Activated naive CD8-positive, alpha-beta T cell (primary cell): Measurements from ENCODE around the gene HOXA9.
A peak's percentile ranks its signal among the peaks of the same experiment; 100 is the strongest.

Experiments
- H3K27ac Mint-ChIP-seq: one replicate; pipeline ENCODE4 v1.8.0; 2021; ENCODE audit warnings: mixed read lengths
- H3K27me3 Mint-ChIP-seq: one replicate; pipeline ENCODE4 v1.8.0; 2021; ENCODE audit warnings: mixed read lengths
- H3K36me3 Mint-ChIP-seq: one replicate; pipeline ENCODE4 v1.8.0; 2021; ENCODE audit warnings: mixed read lengths
- H3K4me1 Mint-ChIP-seq: one replicate; pipeline ENCODE4 v1.8.0; 2021; ENCODE audit warnings: low read depth, mixed read lengths
- H3K4me3 Mint-ChIP-seq: one replicate; pipeline ENCODE4 v1.8.0; 2021; ENCODE audit warnings: mild to moderate bottlenecking, mixed read lengths
- H3K9me3 Mint-ChIP-seq: one replicate; pipeline ENCODE4 v1.8.0; 2021; ENCODE audit warnings: low read depth, mixed read lengths

The HOXA9 gene

GRCh38 chr7:27203964-27204594, 38.7 kb upstream of the HOXA9 start:
- H3K27ac Mint-ChIP-seq = no peak overlapping the region
- peaks cover 38% of the 10 kb centered on the region for H3K4me1 Mint-ChIP-seq
- peaks cover 61% of the 10 kb centered on the region for H3K27me3 Mint-ChIP-seq
- no peaks in the 10 kb centered on the region for H3K36me3 Mint-ChIP-seq
- H3K4me3 Mint-ChIP-seq = no peak overlapping the region
- no peaks in the 10 kb centered on the region for H3K9me3 Mint-ChIP-seq

DNA sequence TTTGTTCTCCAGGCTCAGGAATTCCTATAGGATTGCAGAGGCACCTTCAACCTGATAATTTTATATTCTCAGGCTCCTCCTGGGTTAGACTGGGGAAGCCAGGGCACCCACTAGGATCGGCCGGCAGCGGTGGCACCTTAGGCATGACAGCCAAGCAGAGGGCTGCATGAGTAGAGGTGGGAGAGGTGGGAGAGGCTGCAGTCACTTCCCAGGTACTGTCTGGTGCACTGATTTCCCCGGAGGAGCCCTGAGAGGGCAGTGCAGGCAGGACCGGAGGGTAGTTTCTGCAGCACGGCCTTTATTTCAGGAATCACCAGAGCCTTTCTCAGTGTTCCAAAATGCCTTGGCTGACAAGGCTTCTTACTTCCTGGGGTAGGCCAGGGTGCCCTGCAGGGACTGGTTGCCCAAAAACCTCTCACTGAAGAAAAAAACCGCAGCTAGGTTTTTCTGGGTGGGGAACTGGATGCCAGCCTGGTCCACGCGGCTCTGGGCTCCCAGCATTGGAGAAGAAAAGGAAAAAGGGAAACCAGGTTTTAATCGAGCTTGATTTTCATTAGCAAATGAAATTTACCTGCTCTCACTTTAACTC, 38.1 kb upstream of the HOXA9 start:
- Mint-ChIP-seq H3K4me1 (peaks cover 40% of the 10 kb centered on the region), H3K36me3 (no peaks in the 10 kb centered on the region), H3K4me3 (no peak overlapping the region), H3K27ac (no peak overlapping the region), H3K9me3 (no peaks in the 10 kb centered on the region), H3K27me3 (peaks cover 57% of the 10 kb centered on the region)

DNA sequence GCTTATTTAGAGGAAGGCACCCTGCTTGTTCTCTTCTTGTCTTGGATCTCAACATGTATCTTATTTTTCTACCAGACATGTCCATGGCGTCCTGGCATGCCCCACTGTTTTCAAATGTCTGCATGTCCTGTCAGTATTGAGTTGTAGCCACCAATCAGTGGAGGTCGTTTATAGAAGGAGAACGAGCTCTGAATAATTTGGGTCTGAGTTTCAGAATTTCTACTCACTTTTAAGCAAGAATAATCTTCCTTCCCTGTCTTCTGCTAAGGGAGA, 37.5 kb upstream of the HOXA9 start:
- Mint-ChIP-seq H3K4me3 (no peak overlapping the region), H3K9me3 (no peaks in the 10 kb centered on the region), H3K4me1 (peaks cover 44% of the 10 kb centered on the region), H3K27me3 (peaks cover 60% of the 10 kb centered on the region), H3K27ac (no peak overlapping the region), H3K36me3 (no peaks in the 10 kb centered on the region)

DNA sequence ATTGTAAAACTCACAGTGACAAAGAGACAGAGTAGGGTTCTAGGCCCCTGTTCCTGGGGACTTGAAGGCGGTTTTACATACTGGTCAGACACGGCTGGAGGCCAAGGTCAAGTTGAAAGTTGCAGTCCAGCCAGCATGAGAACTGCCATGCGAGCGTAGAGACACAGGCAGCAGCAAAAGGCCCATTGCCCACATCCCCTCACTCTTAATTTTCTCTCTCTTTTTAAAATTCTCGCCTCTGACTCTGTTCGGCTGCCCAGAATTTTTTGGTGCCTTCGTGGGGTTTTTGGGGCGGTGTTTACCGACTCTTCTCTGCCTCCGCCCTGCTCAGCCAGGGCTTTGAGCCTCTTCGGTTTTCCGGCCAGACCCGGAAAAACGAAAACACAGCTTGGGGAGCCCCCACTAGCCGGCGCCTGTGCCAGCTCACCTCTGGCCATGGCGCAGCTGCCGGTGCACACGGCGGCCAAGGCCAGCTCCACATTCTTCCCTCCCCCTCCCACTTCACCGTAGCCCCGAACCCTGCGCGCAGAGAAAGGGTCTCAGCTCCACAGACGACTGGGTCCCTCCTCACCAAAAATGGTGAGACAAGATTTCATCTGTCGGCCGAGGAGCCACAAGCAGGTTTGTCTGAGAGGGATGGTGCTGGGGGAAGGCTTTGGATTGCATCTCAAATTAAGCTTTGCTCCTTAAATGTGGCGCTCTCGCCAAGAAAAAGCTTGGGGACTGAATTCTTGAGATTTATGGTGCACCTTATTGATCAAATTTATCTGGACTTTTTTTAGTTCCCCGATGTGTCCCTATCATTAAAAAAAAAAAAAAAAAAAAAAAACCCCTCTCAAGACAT, 36.9 kb upstream of the HOXA9 start:
- Mint-ChIP-seq H3K4me3 (no peak overlapping the region), H3K9me3 (no peaks in the 10 kb centered on the region), H3K4me1 (peaks cover 44% of the 10 kb centered on the region), H3K27ac (no peak overlapping the region), H3K36me3 (no peaks in the 10 kb centered on the region), H3K27me3 (peaks cover 61% of the 10 kb centered on the region)

DNA sequence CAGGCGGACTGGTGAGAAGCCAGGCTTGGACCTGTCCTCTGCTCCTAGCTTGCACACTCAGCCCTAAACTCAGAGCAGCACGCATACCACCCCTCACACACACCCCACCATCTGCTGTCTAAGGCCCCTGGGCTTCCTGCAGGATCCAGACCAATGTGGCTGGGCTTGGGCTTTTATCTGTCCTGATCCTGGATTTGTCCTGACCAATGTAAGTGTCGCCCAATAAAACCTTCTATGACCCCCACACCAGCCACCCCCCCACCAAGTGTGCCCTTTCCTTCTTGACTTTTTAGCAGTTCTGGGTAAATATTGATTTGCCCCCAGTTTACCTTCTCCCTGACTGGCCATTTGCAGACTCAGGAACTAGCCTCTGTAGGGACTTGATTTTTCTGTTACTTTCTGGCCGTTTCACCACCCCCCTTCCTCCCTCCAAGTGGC, 36.3 kb upstream of the HOXA9 start:
- H3K27ac Mint-ChIP-seq = no peak overlapping the region
- H3K36me3 Mint-ChIP-seq = no peaks in the 10 kb centered on the region
- no peaks in the 10 kb centered on the region for H3K9me3 Mint-ChIP-seq

GRCh38 chr7:27200761-27201579, 35.6 kb upstream of the HOXA9 start:
- H3K4me3 Mint-ChIP-seq = peak overlapping the region; percentile 81
- H3K4me1 Mint-ChIP-seq = peaks cover 46% of the 10 kb centered on the region
- no peaks in the 10 kb centered on the region for H3K36me3 Mint-ChIP-seq
- H3K9me3 Mint-ChIP-seq = no peaks in the 10 kb centered on the region
- no peak overlapping the region for H3K27ac Mint-ChIP-seq
- H3K27me3 Mint-ChIP-seq = peaks cover 61% of the 10 kb centered on the region

More for the DNA sequence above, 36.3 kb upstream of the HOXA9 start:
- Mint-ChIP-seq H3K4me1 (peaks cover 44% of the 10 kb centered on the region), H3K4me3 (peak overlapping the region; percentile 81), H3K27me3 (peaks cover 61% of the 10 kb centered on the region)

GRCh38 chr7:27199849-27200760, 34.8 kb upstream of the HOXA9 start, which contains the start of gene HOXA13:
HOXA13 (minus strand) TSS chr7:27200091; CDS start chr7:27200077, 14 bp downstream.
- Mint-ChIP-seq H3K4me3 (peak within 1 kb of the TSS; percentile 85), H3K27ac (no peak within 1 kb of the TSS), H3K36me3 (no peaks in the 10 kb centered on the region), H3K4me1 (peaks cover 40% of the 10 kb centered on the region), H3K27me3 (peaks cover 61% of the 10 kb centered on the region), H3K9me3 (no peaks in the 10 kb centered on the region)

DNA sequence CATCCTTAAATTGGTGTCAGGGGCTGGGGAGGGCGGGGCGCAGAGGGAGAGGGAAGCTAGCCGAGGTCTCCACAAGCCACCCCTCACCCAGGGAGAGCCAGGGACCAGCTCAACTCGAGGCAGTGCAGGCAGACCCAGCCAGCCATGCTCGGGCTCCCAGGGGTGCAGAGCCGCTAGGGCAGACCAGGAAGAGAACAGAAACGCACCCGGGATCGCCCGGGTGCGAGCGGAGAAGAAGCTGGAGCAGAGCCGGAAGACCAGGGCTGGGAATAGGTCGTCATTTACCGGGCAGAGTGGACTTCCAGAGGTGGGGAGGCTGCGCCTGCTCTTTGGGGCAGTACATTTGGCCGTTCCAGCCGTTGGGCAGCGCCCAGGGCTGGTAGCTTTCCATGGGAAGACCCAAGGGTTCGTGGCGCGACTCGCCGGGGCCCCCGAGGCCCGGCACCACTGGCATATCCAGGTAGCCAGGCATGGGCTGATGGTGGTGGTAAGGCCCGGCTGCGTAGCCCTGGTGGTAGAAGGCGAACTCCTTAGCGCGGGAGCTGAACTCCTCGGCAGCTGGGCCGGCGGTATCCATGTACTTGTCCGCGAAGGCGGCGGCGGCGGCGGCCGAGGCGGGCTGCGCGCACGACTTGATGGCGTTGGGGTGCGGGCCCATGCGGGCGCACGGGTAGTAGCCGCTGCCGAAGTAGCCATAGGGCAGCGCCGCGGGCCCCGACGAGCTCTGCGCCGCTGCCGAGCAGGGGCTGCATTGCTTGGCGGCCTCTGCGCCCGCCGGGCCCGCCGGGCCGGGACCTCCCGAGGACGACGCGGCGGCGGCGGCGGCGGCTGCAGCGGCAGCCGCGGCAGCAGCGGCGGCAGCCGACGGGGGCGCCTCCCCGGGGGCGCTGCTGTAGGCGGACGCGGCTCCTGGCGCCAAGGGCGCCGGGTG, 33.8 kb upstream of the HOXA9 start:
- H3K27me3 Mint-ChIP-seq = peaks cover 63% of the 10 kb centered on the region
- no peaks in the 10 kb centered on the region for H3K36me3 Mint-ChIP-seq
- H3K27ac Mint-ChIP-seq = no peak overlapping the region
- no peaks in the 10 kb centered on the region for H3K9me3 Mint-ChIP-seq
- H3K4me3 Mint-ChIP-seq = peak overlapping the region; percentile 74
- H3K4me1 Mint-ChIP-seq = peaks cover 35% of the 10 kb centered on the region

GRCh38 chr7:27198138-27198841, 33.0 kb upstream of the HOXA9 start:
- Mint-ChIP-seq H3K27ac (no peak overlapping the region), H3K4me3 (peak overlapping the region; percentile 53), H3K36me3 (no peaks in the 10 kb centered on the region), H3K27me3 (peaks cover 62% of the 10 kb centered on the region), H3K9me3 (no peaks in the 10 kb centered on the region), H3K4me1 (peaks cover 37% of the 10 kb centered on the region)

- Mint-ChIP-seq H3K4me1 (peaks cover 37% of the 10 kb centered on the region), H3K4me3 (no peak overlapping the region), H3K27ac (no peak overlapping the region), H3K27me3 (peaks cover 57% of the 10 kb centered on the region), H3K9me3 (no peaks in the 10 kb centered on the region), H3K36me3 (no peaks in the 10 kb centered on the region)
These were observed 32.1 kb upstream of the HOXA9 start for GRCh38 chr7:27197137-27198042.

- no peak overlapping the region for H3K27ac Mint-ChIP-seq
- no peak overlapping the region for H3K4me3 Mint-ChIP-seq
- peaks cover 54% of the 10 kb centered on the region for H3K27me3 Mint-ChIP-seq
- H3K4me1 Mint-ChIP-seq = peaks cover 32% of the 10 kb centered on the region
- no peaks in the 10 kb centered on the region for H3K36me3 Mint-ChIP-seq
- no peaks in the 10 kb centered on the region for H3K9me3 Mint-ChIP-seq
These were observed 31.0 kb upstream of the HOXA9 start for GRCh38 chr7:27196287-27196767.
